Hepatocyte (in vitro differentiated cells): ENCODE results near the gene TTC1.

Experiments
- CTCF ChIP-seq: fragments of 200-600 bp; sonication (generic); IDR thresholded peaks from 2 replicates; pipeline ENCODE4 v1.5.1; 2016; ENCODE audit warnings: antibody characterized with exemption, mild to moderate bottlenecking; ENCODE audit not compliant: poor library complexity
- EZH2 ChIP-seq: fragments of 200-600 bp; sonication (generic); IDR thresholded peaks from 2 replicates; pipeline ENCODE4 v1.6.1; 2016; ENCODE audit warnings: antibody characterized with exemption, mild to moderate bottlenecking, borderline replicate concordance

- no peak for TF ChIP-seq EZH2
- no peak for TF ChIP-seq CTCF
Observed at GRCh38 chr5:160060001-160060400, 51.1 kb downstream of the TTC1 start.
